GM21515 (cell line): ENCODE results near the gene GALNT10.

Experiments
- ATAC-seq: cut with Tn5 transposase; IDR thresholded peaks from one replicate; pipeline ENCODE4 v1.9.1; 2021; ENCODE audit not compliant: unreplicated experiment

Gene GALNT10

GRCh38 chr5:154401355-154401754 lies 210.8 kb downstream of the GALNT10 start:
- no peak for ATAC-seq

GRCh38 chr5:154401931-154402330 lies 211.4 kb downstream of the GALNT10 start:
- ATAC-seq: no peak

- ATAC-seq: no peak
These were observed 212.1 kb downstream of the GALNT10 start for GRCh38 chr5:154402611-154403010.

GRCh38 chr5:154403234-154403633 lies 212.7 kb downstream of the GALNT10 start:
- no peak for ATAC-seq

GRCh38 chr5:154403776-154404387 lies 213.3 kb downstream of the GALNT10 start:
- no peak for ATAC-seq

- peak; percentile 97 for ATAC-seq
These were observed 214.7 kb downstream of the GALNT10 start for GRCh38 chr5:154405078-154405792.

- no peak for ATAC-seq
These were observed 215.7 kb downstream of the GALNT10 start for GRCh38 chr5:154406231-154406630.

GRCh38 chr5:154406826-154407225 lies 216.3 kb downstream of the GALNT10 start:
- no peak for ATAC-seq

- ATAC-seq: no peak
These were observed 218.3 kb downstream of the GALNT10 start for GRCh38 chr5:154408811-154409210.

GRCh38 chr5:154409230-154409840 lies 218.8 kb downstream of the GALNT10 start:
- ATAC-seq: no peak

GRCh38 chr5:154410008-154410407 lies 219.5 kb downstream of the GALNT10 start:
- no peak for ATAC-seq

- ATAC-seq: no peak
These were observed 220.3 kb downstream of the GALNT10 start for GRCh38 chr5:154410786-154411185.

- no peak for ATAC-seq
These were observed 220.8 kb downstream of the GALNT10 start for GRCh38 chr5:154411338-154411737.

GRCh38 chr5:154412316-154412715 lies 221.8 kb downstream of the GALNT10 start:
- ATAC-seq: no peak

- ATAC-seq: no peak
These were observed 222.4 kb downstream of the GALNT10 start for GRCh38 chr5:154412925-154413324.

- ATAC-seq: no peak
These were observed 224.6 kb downstream of the GALNT10 start for GRCh38 chr5:154415114-154415513.

- no peak for ATAC-seq
These were observed 227.8 kb downstream of the GALNT10 start for GRCh38 chr5:154418344-154418820.

- no peak for ATAC-seq
These were observed 228.7 kb downstream of the GALNT10 start for GRCh38 chr5:154419236-154419635.

GRCh38 chr5:154421868-154422267 lies 231.3 kb downstream of the GALNT10 start:
- ATAC-seq: no peak

- ATAC-seq: no peak
These were observed 231.8 kb downstream of the GALNT10 start for GRCh38 chr5:154422298-154422697.

GRCh38 chr5:154428208-154428607 lies 237.7 kb downstream of the GALNT10 start:
- no peak for ATAC-seq

- no peak for ATAC-seq
These were observed 238.8 kb downstream of the GALNT10 start for GRCh38 chr5:154429341-154429740.
